Activated CD8-positive, alpha-beta memory T cell treated with anti-CD3 and anti-CD28 coated beads for 24 hours (primary cell): ENCODE measurements around the gene PTPMT1.
"Not testable (repeated sequence)": the region's sequence is repeated elsewhere in the genome, so short reads cannot be mapped to it uniquely, and the experiment has no call there.

Source experiments
- DNase-seq: peaks from one replicate; pipeline ENCODE4 v3.0.0-alpha.2; 2020

Gene PTPMT1

GRCh38 chr11:47565340-47566148 is at the start of gene PTPMT1:
TSS of gene PTPMT1 (plus strand) at chr11:47565599. CDS start at chr11:47565623, 24 bp downstream.
- peak; percentile 87 for DNase-seq

GRCh38 chr11:47516155-47516554 is 49.2 kb upstream of the PTPMT1 start:
- DNase-seq: no peak

- DNase-seq: no peak
These were observed 48.2 kb upstream of the PTPMT1 start for GRCh38 chr11:47516984-47517853.

DNA sequence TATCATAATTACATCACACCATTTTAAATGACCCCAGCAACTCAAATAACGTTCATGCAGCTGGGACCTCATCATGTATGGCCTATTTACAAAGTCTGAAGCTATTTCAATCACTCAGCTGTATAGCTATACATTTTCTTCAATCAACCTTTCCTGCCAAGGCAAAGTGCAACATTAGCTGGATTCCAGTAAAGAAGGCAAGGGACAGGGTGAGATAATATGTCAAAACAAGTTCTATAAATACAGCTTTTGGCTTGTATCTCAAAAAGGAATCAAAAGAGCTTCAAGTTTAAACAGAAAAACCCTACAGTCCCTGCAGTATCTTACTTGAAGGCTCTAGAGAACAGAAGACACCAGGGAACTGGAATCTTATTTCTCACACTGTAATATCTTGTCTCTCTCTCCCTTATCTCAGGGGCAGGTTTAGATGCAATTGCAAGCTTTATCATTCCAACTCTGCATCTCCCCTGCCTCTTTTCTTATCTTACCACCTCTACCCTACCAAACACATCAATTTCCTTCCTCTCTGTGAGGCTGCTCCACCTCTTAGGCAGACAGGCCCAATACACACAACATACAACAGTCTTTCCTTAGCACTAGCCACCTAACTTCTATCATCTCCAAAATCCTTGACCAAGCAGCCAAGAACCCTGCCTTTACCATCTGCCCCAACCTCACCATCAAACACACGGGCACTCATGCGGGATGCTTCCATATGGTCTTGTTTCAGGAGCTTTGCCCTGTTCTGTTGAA is 47.0 kb upstream of the PTPMT1 start:
- DNase-seq: no peak

DNA sequence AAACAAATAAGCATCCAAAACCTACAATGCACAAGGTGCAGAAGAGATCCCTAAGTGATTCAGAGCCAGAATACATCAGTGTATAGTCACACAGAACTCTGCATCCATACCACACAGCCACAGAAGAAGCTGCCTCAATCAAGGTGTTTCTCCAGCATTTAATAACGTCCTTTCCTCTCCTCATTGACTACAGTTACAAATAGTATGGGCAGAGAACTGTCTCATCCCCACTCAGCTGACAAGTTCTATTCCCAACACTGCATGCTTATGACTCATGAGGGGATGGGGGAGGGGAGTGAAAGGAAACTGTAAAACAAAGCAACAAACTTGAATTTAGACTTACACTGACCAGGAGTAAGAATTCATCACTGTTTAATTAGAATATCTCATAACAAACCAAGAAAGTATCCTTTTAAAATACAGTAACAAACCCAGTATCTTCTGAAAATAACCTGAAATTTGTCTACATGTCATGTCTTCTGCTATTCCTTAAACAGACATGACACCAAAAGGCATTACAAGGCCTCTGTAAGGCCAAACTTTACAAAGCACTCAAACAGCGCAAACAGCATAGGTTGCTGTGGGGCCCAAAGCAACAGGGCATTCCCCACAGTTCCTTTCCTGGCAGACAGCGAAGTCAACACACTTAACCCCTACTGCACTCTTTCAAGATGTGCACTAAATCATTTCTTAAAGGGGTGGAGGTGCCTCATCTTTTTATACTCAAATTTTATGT is 41.7 kb upstream of the PTPMT1 start:
- DNase-seq: no peak

DNA sequence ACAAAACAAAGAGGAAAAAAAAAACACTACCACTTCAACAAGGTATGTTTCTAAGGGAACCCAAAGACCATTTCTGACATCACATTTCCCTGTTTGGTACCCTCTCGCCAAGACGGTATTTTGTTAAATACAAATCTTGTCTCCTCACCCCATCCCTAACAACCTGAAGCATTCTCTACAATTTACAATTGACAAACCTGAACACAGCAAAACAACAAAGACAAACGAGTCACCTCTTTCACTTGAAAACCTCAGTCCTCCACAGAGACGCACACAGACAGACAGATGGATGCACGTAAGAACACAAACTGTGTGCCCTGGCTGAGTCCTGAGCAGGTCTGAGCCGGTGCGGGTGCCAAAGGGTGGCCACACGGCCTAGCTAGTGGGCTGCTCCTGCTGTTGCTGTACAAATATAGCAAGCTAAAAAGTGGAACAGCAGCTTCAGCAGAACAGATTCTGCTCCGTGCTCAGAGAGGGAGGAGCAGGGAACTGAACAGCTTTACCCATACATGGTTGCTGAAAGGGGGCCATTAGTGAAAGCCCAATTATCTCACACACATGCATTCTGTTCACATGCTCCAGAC is 41.0 kb upstream of the PTPMT1 start:
- no peak for DNase-seq

- DNase-seq: not testable (repeated sequence)
These were observed 39.4 kb upstream of the PTPMT1 start for GRCh38 chr11:47526032-47526431.

- no peak for DNase-seq
These were observed 38.2 kb upstream of the PTPMT1 start for GRCh38 chr11:47527186-47527585.

GRCh38 chr11:47529951-47530350 is 35.4 kb upstream of the PTPMT1 start:
- DNase-seq: no peak

- not testable (repeated sequence) for DNase-seq
These were observed 34.7 kb upstream of the PTPMT1 start for GRCh38 chr11:47530721-47531120.

GRCh38 chr11:47531666-47532065 is 33.7 kb upstream of the PTPMT1 start:
- DNase-seq: no peak

- no peak for DNase-seq
These were observed 32.7 kb upstream of the PTPMT1 start for GRCh38 chr11:47532597-47533213.

GRCh38 chr11:47533690-47534151 is 31.7 kb upstream of the PTPMT1 start:
- no peak for DNase-seq

GRCh38 chr11:47534704-47535251 is 30.6 kb upstream of the PTPMT1 start:
- DNase-seq: no peak

GRCh38 chr11:47536915-47537314 is 28.5 kb upstream of the PTPMT1 start:
- DNase-seq: no peak

GRCh38 chr11:47538741-47539565 is 26.4 kb upstream of the PTPMT1 start:
- peak; percentile 40 for DNase-seq

DNA sequence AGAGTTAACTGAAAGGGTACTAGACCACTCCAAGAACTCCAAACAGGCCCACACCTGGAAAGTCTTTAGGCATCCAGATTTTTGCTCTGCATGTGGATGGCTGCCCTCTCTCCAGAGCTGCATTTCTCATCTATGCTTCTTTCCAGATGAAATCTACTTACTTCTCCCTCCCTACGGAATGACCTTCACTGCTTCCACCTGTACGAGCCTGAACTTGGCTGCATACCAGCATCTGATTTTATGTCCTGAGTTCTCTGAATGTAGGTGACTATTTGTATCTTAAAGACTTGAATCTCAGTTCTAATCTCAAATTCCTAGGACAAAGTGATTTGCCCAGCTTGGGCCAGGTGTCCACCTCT is 25.7 kb upstream of the PTPMT1 start:
- DNase-seq: peak; percentile 41

DNA sequence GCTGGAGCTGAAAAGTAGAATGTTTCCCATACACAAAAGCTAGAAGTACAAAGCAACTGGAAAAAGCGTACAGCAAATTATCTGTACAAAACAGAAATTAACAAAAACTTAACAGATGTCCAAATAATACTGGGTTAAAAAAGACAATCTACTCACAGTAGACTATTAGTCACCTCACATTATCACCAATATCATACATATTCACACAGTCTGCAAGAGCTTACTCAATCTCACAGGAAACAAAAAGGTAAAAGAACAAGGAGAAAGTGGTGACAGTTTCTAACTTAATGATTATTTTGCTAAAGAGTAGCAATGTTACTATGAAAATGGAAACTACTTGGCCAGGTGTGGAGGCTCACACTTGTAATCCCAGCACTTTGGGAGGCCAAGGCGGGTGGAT is 24.3 kb upstream of the PTPMT1 start:
- no peak for DNase-seq

GRCh38 chr11:47545298-47545697 is 20.1 kb upstream of the PTPMT1 start:
- DNase-seq: no peak

DNA sequence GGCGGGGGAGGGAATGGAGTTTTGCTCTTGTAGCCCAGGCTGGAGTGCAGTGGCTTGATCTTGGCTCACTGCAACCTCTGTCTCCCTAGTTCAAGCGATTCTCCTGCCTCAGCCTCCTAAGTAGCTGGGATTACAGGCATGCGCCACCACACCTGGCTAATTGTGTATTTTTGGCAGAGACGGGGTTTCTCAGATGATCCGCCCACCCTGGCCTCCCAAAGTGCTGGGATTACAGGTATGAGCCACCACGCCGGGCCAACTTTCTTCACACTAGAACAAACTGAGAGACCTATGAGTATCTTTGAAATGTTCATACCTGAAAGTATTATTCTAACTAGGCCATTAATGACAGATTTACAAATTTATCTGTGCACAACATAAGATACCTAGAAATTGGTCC is 19.1 kb upstream of the PTPMT1 start:
- peak; percentile 51 for DNase-seq
